ENCODE data around the gene TSEN54.

Gene TSEN54

DNA sequence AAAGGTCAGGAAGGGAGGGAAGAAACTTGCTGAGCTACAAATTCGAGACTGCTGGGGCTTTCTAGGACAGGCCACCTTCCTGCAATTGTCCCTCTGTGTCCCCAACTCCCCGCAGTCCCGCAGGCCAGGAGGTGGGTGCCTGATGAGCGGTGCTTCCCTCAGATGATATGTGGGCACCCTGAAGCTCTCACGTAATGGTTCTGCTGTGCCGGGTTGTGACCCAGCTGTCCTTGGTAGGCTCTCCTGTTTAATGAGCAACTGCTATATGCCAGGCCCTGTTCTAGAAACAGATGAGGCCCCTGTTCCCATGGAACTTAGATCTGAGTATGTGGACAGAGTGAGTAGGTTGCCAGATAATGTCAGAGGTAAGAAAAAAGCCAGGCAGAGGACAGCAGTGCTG is 49.3 kb downstream of the TSEN54 start:
- no peak for DNase-seq (ENCODE audit: low read depth in 2 of 2)

DNA sequence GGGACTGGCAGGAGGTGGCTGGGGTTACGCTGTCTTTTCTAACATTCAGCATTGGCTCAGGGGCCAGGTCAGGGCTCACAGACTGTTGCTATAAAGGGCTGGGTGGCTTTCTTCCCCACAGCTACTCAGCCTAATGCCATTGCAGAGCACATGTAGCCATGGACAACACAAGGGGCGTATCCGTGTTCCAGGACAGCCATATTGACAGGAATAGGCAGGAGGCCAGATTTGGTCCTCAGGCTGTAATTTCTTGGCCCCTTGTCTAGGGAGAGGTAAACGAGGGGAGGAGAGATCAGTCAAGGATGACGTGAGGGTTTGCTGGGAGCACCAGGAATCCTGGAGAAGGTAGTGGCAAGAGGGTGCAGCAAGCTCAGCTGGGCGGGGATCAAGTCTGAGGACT is 50.1 kb downstream of the TSEN54 start:
- DNase-seq (ENCODE audit: low read depth in 2 of 2), result no peak

DNA sequence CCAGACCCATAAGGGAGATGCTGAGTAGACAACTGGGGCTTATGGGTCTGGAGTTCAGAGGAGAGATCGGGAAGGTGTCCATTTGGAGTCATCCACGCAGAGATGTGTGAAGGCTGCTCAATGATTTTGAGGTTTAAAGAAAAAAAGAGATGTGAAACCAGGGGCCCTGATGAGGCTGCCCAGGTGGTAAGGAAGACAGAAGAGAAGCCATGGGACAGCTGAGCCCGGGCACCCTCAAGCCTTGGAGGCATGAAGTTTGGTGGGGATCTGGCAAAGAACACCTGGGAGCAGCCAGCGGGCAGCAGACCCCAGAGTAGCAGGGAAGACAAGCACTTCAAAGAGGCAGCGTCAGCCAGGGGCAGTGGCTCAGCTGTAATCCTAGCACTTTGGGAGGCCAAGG is 50.5 kb downstream of the TSEN54 start:
- no peak for DNase-seq (ENCODE audit: low read depth in 2 of 2)

DNA sequence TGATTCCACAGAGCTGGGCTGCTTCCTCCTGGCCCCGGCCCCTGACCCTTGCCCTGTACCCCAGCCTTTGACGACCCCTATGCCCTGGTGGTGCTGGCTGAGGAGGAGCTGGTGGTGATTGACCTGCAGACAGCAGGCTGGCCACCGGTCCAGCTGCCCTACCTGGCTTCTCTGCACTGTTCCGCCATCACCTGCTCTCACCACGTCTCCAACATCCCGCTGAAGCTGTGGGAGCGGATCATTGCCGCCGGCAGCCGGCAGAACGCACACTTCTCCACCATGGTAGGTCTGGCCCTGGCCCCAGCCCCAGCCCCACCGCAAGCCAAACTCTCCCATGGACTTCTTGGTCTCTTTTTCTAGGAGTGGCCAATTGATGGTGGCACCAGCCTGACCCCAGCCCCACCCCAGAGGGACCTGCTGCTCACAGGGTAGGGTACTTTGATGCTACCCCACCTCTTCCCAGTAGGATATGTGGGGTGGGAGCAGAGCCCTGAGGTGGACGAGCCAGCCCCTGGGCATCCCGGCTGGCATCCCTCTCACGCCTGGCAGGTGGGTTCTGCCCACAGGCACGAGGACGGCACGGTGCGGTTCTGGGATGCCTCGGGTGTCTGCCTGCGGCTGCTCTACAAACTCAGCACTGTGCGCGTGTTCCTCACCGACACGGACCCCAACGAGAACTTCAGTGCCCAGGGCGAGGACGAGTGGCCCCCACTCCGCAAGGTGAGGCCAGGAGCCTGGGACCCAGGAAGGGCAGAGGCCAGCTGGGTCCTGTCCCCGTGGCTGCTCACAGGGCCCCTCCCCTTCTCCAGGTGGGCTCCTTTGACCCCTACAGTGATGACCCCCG is 52.3 kb downstream of the TSEN54 start:
- no peak for DNase-seq (ENCODE audit: low read depth in 2 of 2)

DNA sequence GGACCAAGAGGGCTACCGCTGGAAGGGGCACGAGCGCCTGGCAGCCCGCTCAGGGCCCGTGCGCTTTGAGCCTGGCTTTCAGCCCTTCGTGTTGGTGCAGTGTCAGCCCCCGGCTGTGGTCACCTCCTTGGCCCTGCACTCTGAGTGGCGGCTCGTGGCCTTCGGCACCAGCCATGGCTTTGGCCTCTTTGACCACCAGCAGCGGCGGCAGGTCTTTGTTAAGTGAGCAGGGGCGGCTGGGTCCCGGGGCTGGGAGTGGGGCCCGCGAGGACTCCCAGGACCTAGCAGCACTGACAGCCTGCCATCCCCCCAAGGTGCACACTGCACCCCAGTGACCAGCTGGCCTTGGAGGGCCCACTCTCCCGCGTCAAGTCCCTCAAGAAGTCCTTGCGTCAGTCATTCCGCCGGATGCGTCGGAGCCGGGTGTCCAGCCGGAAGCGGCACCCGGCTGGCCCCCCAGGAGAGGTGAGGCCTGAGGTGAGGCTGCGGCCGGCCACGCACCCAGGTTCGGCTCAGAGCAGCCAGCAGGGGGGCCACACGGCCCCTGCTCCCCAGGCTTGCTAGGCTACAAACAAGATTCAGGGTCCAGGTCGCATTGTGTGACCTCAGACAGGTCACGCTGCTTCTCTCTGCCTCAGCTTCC is 53.8 kb downstream of the TSEN54 start:
- DNase-seq (ENCODE audit: low read depth in 2 of 2), result no peak

DNA sequence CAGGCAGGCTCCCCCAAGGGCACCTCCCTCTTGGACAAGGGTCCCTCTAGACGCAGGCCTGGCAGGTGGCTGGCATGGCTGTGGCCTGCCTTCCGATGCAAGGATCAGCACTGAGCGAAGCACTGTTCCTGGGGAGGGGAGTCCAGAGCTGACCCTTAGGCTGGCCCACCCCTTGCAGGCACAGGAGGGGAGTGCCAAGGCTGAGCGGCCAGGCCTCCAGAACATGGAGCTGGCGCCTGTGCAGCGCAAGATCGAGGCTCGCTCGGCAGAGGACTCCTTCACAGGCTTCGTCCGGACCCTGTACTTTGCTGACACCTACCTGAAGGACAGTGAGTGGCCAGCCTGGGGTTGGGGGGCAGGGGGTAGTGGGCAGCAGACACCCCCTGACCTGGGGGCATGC is 54.4 kb downstream of the TSEN54 start:
- no peak for DNase-seq (ENCODE audit: low read depth in 2 of 2)

DNA sequence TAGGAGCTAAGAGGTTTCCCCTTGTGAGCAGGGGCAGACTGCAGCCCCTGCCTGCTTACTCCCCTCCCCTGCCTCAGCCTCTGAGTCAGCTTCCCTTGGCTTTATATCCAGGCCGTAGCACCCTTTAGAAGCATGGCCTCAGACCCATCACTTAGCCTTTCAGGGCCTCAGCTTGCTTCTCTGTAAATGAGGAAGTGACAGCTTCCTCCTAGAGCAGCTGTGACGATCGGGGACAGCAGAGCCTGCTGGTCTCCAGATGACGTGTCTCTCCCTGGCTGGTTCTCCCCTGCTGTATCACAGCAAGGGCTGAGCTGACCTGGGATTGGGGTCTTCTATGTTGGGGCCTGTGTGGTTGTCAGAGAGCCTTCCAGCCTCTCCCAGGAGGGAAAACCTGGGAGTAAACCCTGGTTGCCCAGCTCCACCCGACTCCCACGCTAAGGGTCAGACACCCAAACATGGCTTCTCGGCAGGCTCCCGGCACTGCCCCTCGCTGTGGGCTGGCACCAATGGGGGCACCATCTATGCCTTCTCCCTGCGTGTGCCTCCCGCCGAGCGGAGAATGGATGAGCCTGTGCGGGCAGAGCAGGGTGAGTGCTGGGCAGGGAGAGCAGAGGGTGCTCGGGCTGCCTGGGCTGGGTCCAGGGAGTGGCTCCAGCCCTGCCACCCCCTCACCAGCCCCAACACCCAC is 55.0 kb downstream of the TSEN54 start:
- no peak for DNase-seq (ENCODE audit: low read depth in 2 of 2)

DNA sequence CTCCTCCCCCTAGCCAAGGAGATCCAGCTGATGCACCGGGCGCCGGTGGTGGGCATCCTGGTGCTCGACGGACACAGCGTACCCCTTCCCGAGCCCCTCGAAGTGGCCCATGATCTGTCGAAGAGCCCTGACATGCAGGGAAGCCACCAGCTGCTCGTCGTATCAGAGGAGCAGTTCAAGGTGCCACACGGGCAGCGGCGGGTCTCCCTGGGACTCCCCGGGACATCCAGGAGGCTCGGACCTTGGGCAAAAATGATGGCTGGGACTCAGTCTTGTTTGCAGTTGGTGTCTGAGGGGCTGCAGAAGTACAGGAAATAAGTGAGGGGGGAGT is 55.5 kb downstream of the TSEN54 start:
- DNase-seq (ENCODE audit: low read depth in 2 of 2), result no peak

DNA sequence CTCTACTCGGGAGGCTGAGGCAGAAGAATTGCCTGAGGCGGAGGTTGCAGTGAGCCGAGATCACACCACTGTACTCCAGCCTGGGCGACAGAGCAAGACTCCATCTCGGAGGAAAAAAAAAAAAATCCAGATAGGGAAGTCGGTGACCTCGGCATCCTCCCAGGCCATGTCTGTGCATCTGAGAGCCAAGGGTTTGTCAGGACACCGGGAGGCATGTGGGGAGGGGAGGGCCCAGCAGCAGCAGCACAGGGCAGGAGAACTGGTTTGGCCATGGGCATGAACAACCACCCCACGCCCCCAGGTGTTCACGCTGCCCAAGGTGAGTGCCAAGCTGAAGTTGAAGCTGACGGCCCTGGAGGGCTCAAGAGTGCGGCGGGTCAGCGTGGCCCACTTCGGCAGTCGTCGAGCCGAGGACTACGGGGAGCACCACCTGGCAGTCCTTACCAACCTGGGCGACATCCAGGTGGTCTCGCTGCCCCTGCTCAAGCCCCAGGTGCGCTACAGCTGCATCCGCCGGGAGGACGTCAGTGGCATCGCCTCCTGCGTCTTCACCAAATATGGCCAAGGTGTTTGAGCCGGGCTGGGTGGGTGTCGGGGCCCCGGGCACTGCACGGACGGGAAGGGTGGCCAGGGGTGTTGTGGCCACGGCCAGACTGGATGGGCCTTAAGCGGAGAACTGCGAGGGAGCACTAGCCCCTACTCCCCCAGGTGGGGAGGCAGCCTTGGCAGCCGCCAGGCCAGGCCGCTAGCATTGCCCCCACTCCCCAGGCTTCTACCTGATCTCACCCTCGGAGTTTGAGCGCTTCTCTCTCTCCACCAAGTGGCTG is 56.6 kb downstream of the TSEN54 start:
- DNase-seq (ENCODE audit: low read depth in 2 of 2), result no peak

DNA sequence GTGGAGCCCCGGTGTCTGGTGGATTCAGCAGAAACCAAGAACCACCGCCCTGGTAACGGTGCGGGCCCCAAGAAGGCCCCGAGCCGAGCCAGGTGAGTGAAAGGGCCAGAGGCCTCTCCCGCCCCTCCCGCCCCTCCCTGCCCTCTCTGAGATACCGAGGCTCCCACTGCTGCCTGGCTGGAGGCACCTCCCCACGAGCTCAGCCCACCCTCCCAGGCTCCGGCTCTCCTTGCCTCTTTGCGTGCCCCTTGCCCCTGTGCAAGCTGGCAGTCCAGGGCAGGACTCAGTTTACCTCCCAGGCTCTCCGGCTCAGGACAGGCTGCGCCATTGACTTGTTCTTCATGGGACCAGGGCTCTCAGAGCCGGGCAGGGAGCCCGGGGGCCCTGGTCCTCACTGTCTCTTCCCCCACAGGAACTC is 57.2 kb downstream of the TSEN54 start:
- no peak for DNase-seq (ENCODE audit: low read depth in 2 of 2)

DNA sequence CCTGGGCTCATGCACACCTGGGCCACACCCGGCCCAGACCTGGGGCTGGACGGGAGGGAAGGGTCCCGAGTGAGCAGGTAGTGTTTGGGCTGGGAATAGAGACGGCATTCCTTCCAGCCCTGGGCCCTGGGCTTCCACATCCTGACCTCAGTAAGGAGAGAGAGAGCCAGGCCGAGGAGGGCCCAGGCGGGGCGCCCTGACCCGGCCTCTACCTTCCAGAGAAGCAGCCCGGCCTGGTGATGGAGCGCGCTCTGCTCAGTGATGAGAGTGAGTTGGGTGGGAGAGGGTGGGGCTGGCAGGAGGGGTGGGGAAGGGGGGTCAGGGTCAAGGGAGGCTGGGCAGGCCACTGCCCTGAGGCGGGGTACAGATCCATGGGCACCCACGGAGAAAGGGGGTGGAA is 57.7 kb downstream of the TSEN54 start:
- DNase-seq (ENCODE audit: low read depth in 2 of 2), result no peak

Measured in stimulated activated CD4-positive, alpha-beta T cell treated with anti-CD3 and anti-CD28 coated beads, Interleukin-12 subunit alpha, Interleukin-12 subunit beta, amount 100 ng/mL, for 24 hours (primary cell).